GM19372 (cell line): Measurements from ENCODE around the gene PPM1M.
A peak's percentile ranks its signal among the peaks of the same experiment; 100 is the strongest.

Source experiments
- ATAC-seq: cut with Tn5 transposase; IDR thresholded peaks from one replicate; pipeline ENCODE4 v1.9.1; 2021; ENCODE audit warnings: mild to moderate bottlenecking, low read depth, moderate library complexity; ENCODE audit not compliant: unreplicated experiment

Gene PPM1M

GRCh38 chr3:52243791-52244628 lies 1.5 kb upstream of the PPM1M start:
- ATAC-seq, result no peak

GRCh38 chr3:52246264-52246620 lies 683 bp downstream of the PPM1M start:
- ATAC-seq, result no peak

- ATAC-seq, result no peak
Observed at GRCh38 chr3:52246728-52247408, 1.3 kb downstream of the PPM1M start.

GRCh38 chr3:52247409-52248164 lies 2.0 kb downstream of the PPM1M start:
- no peak for ATAC-seq

- no peak for ATAC-seq
Observed at GRCh38 chr3:52248165-52248541, 2.6 kb downstream of the PPM1M start.

- ATAC-seq, result no peak
Observed at GRCh38 chr3:52248816-52249547, 3.4 kb downstream of the PPM1M start.

GRCh38 chr3:52249683-52250082 lies 4.1 kb downstream of the PPM1M start:
- ATAC-seq, result no peak

- no peak for ATAC-seq
Observed at GRCh38 chr3:52250122-52250521, 4.6 kb downstream of the PPM1M start.

GRCh38 chr3:52253314-52254304 lies 8.1 kb downstream of the PPM1M start:
- peak; percentile 90 for ATAC-seq

- no peak for ATAC-seq
Observed at GRCh38 chr3:52254608-52255007, 9.0 kb downstream of the PPM1M start.

GRCh38 chr3:52256159-52256558 lies 10.6 kb downstream of the PPM1M start:
- ATAC-seq, result no peak

GRCh38 chr3:52256622-52257021 lies 11.1 kb downstream of the PPM1M start:
- no peak for ATAC-seq

- ATAC-seq, result no peak
Observed at GRCh38 chr3:52257911-52258310, 12.4 kb downstream of the PPM1M start.

- ATAC-seq, result no peak
Observed at GRCh38 chr3:52259035-52259434, 13.5 kb downstream of the PPM1M start.

- ATAC-seq, result no peak
Observed at GRCh38 chr3:52259448-52259847, 13.9 kb downstream of the PPM1M start.

GRCh38 chr3:52262447-52262846 lies 16.9 kb downstream of the PPM1M start:
- no peak for ATAC-seq

- no peak for ATAC-seq
Observed at GRCh38 chr3:52265387-52265786, 19.8 kb downstream of the PPM1M start.

- no peak for ATAC-seq
Observed at GRCh38 chr3:52268036-52268435, 22.5 kb downstream of the PPM1M start.

- no peak for ATAC-seq
Observed at GRCh38 chr3:52269776-52270175, 24.2 kb downstream of the PPM1M start.
